ENCODE results near the gene KREMEN1. TPM values are rescaled to one million over a fixed set of nuclear protein-coding genes. Genes with fewer than 3 reads are reported as not detected.

KREMEN1 gene
- total RNA-seq, 1 donor from 2014 or later, result 5.8 TPM

- FAIRE-seq (no peak), DNase-seq (ENCODE audit: low read depth) (no peak)
- TF ChIP-seq CTCF (IDR thresholded peaks at IDR 0.05; ENCODE audit: insufficient read depth, low read length, severe bottlenecking), result no peak
- H3K36me3 ChIP-seq (ENCODE audit: control insufficient read depth, insufficient read depth, low read length), result peaks cover 10% of the 10 kb centered on the region
- no peaks in the 10 kb centered on the region for H3K27me3 ChIP-seq (ENCODE audit: control insufficient read depth, insufficient read depth, low read length)
- H3K4me3 ChIP-seq (ENCODE audit: low read depth, low read length), result no peak overlapping the region
These were observed 71.9 kb downstream of the KREMEN1 start for GRCh38 chr22:29144786-29145160.

- no peak for TF ChIP-seq CTCF (IDR thresholded peaks at IDR 0.05; ENCODE audit: insufficient read depth, low read length, severe bottlenecking)
- FAIRE-seq, result no peak
- Histone ChIP-seq H3K4me3 (ENCODE audit: low read depth, low read length) (no peak overlapping the region), H3K36me3 (ENCODE audit: control insufficient read depth, insufficient read depth, low read length) (peaks cover 10% of the 10 kb centered on the region), H3K27me3 (ENCODE audit: control insufficient read depth, insufficient read depth, low read length) (no peaks in the 10 kb centered on the region)
- DNase-seq (ENCODE audit: low read depth), result no peak
These were observed 72.7 kb downstream of the KREMEN1 start for GRCh38 chr22:29145321-29146072.

- H3K27me3 ChIP-seq (ENCODE audit: control insufficient read depth, insufficient read depth, low read length), result no peaks in the 10 kb centered on the region
- DNase-seq (ENCODE audit: low read depth) (no peak), FAIRE-seq (peak; percentile 73)
- no peak overlapping the region for H3K4me3 ChIP-seq (ENCODE audit: low read depth, low read length)
- no peak for TF ChIP-seq CTCF (IDR thresholded peaks at IDR 0.05; ENCODE audit: insufficient read depth, low read length, severe bottlenecking)
- H3K36me3 ChIP-seq (ENCODE audit: control insufficient read depth, insufficient read depth, low read length), result peaks cover 9% of the 10 kb centered on the region
These were observed 73.3 kb downstream of the KREMEN1 start for GRCh38 chr22:29146091-29146560.

GRCh38 chr22:29146771-29147170 is 73.9 kb downstream of the KREMEN1 start:
- no peak for FAIRE-seq
- Histone ChIP-seq H3K36me3 (ENCODE audit: control insufficient read depth, insufficient read depth, low read length) (peaks cover 7% of the 10 kb centered on the region), H3K4me3 (ENCODE audit: low read depth, low read length) (no peak overlapping the region), H3K27me3 (ENCODE audit: control insufficient read depth, insufficient read depth, low read length) (no peaks in the 10 kb centered on the region)
- TF ChIP-seq CTCF (IDR thresholded peaks at IDR 0.05; ENCODE audit: insufficient read depth, low read length, severe bottlenecking), result no peak
- no peak for DNase-seq (ENCODE audit: low read depth)

GRCh38 chr22:29147331-29147899 is 74.6 kb downstream of the KREMEN1 start:
- TF ChIP-seq CTCF (IDR thresholded peaks at IDR 0.05; ENCODE audit: insufficient read depth, low read length, severe bottlenecking), result no peak
- peaks cover 3% of the 10 kb centered on the region for H3K36me3 ChIP-seq (ENCODE audit: control insufficient read depth, insufficient read depth, low read length)
- no peak for FAIRE-seq
- H3K27me3 ChIP-seq (ENCODE audit: control insufficient read depth, insufficient read depth, low read length), result no peaks in the 10 kb centered on the region
- H3K4me3 ChIP-seq (ENCODE audit: low read depth, low read length), result no peak overlapping the region
- no peak for DNase-seq (ENCODE audit: low read depth)

Measured in bronchial epithelial cell (primary cell).